Stimulated activated CD4-positive, alpha-beta T cell treated with anti-CD3 and anti-CD28 coated beads, TNF-alpha, amount 100 ng/mL, for 48 hours (primary cell): ENCODE data around the gene OR1E2.
"Not testable (repeated sequence)": the region's sequence is repeated elsewhere in the genome, so short reads cannot be mapped to it uniquely, and the experiment has no call there.

ENCODE experiments used
- DNase-seq, 3 donors: peaks; one replicate each; pipeline ENCODE4 v3.0.0-alpha.2; 2020; ENCODE audit warnings: low read depth in 3 of 3

OR1E2 gene

GRCh38 chr17:3398310-3398709 lies 35.3 kb downstream of the OR1E2 start, which contains the start of gene OR1E1:
TSS of gene OR1E1 (minus strand) at chr17:3398410. CDS start at chr17:3398410, 0 bp downstream.
- DNase-seq: no peak

GRCh38 chr17:3397801-3398200 lies 35.8 kb downstream of the OR1E2 start:
- DNase-seq: not testable (repeated sequence)

GRCh38 chr17:3389791-3390190 lies 43.9 kb downstream of the OR1E2 start:
- no peak for DNase-seq

- DNase-seq: peak in 2 of 3 donors; percentile 7 to 12
These were observed 47.5 kb downstream of the OR1E2 start, which contains the start of gene OR3A2 for GRCh38 chr17:3385869-3386816. TSS of gene OR3A2 (minus strand) at chr17:3386308.
